Body of pancreas (tissue), 4 donors: ENCODE results near the gene CLSTN2. TPM values are rescaled to one million over a fixed set of nuclear protein-coding genes. Genes with fewer than 3 reads are reported as not detected.

ENCODE experiments used
- ATAC-seq: fragments of 150-250 bp; one replicate; pipeline ENCODE4 v1.9.1; 2016
- DNase-seq, 4 donors: peaks; one replicate each; pipeline ENCODE4 v3.0.0-alpha.2; 2019
- H3K27ac ChIP-seq, 4 donors: fragments of 200-600 bp; sonication (generic); 1 replicate in 3 of 4; 2 replicates in 1 of 4; pipeline versions ENCODE4 v1.5.1 to v1.6.1; 2016 to 2019; ENCODE audit warnings: mild to moderate bottlenecking in 1 of 4, mixed read lengths in 1 of 4, moderate library complexity in 1 of 4
- H3K27me3 ChIP-seq, 2 donors: fragments of 200-600 bp; sonication (generic); one replicate each; pipeline ENCODE4 v1.6.0; 2016; ENCODE audit warnings: mild to moderate bottlenecking in 1 of 2
- H3K36me3 ChIP-seq, 2 donors: fragments of 200-600 bp; sonication (generic); replicated peaks in 1 of 2; 2 replicates each; pipeline ENCODE4 v1.5.1; 2016; ENCODE audit warnings: low read depth in 2 of 2; ENCODE audit not compliant: insufficient read depth in 1 of 2
- H3K4me1 ChIP-seq: fragments of 200-600 bp; sonication (generic); one replicate; pipeline ENCODE4 v1.6.0; 2016
- H3K4me3 ChIP-seq, 2 donors: fragments of 200-600 bp; sonication (generic); 1 replicate in 1 of 2; 2 replicates in 1 of 2; pipeline ENCODE4 v1.5.1; 2016 to 2019
- H3K9me3 ChIP-seq, 3 donors: fragments of 200-600 bp; sonication (generic); 1 replicate in 2 of 3; 2 replicates in 1 of 3; pipeline ENCODE4 v1.5.1; 2016
- CTCF ChIP-seq, 7 experiments: fragments of 450-650 bp in 4 of 7; fragments of 200-600 bp in 3 of 7; sonication (generic) in 3 of 7; IDR thresholded peaks; one replicate each; pipeline ENCODE4 v1.5.1; 2016 to 2019; ENCODE audit warnings: antibody characterized with exemption in 7 of 7
- POLR2A ChIP-seq, 3 donors: fragments of 450-650 bp; IDR thresholded peaks; one replicate each; pipeline ENCODE4 v1.6.1; 2016; ENCODE audit warnings: antibody characterized with exemption in 3 of 3, mild to moderate bottlenecking in 2 of 3
- WGBS, 2 donors: methylation state at CpG; one replicate each; pipeline ENCODE4 v1.1.5; 2017; 5-methylcytosine and 5-hydroxymethylcytosine counted together
- intact Hi-C: fragments of 100-400 bp; cut with DNase I; formaldehyde crosslinking; loops from one replicate; pipeline ENCODE4 v1.15.1; 2023
- total RNA-seq, 2 donors: library from RNA; depleted of rRNA; stranded (reverse); fragments of >200 nt; gene quantifications; one replicate each; pipeline ENCODE4 v1.1.0, GENCODE V29; 2016

The CLSTN2 gene
- total RNA-seq, 2 donors from 2014 or later, result 14.5 to 14.8 TPM

DNA sequence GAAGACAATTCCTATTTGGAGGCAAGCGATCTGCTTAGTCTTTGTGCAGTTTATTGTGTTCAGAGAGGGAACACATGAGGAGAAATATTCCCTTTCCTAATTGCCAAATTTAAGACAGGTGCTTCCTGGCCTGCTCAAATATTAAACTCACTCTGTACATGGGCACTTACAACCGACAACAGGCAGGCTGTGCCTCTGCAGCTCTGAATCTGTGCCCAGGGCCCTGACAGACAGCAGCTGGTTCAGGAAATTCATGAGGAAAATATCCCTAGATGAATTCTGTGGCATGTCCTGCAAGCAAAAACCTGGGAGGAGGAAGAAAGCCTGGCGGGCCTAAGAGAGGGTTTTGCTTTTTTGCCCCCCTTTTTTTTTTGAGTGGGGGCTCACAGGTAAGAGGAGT is 573.6 kb downstream of the CLSTN2 start:
- TF ChIP-seq POLR2A (IDR thresholded peaks at IDR 0.05) (no peak), CTCF (IDR thresholded peaks at IDR 0.05) (peak in 3 of 7 experiments; percentile 9 to 19 (median 15))
- peak in 2 of 4 donors; percentile 17 to 34 for DNase-seq
- peak; percentile 55 for ATAC-seq
- Histone ChIP-seq H3K4me1 (peaks cover 17% of the 10 kb centered on the region), H3K27me3 (no peaks in the 10 kb centered on the region), H3K9me3 (no peaks in the 10 kb centered on the region), H3K27ac (peak overlapping the region in 2 of 4 donors; percentile 46 to 56), H3K4me3 (no peak overlapping the region), H3K36me3 (no peaks in the 10 kb centered on the region)
- intact Hi-C loops, result no loop called here
- 53 to 59% methylated on average over 3 of the region's 3 CpGs for WGBS, 2 donors

- H3K4me3 ChIP-seq, result no peak overlapping the region
- peak overlapping the region in 2 of 4 donors; percentile 46 to 56 for H3K27ac ChIP-seq
- 53 to 62% methylated on average over 2 of the region's 2 CpGs for WGBS, 2 donors
- no peaks in the 10 kb centered on the region for H3K9me3 ChIP-seq
- no peaks in the 10 kb centered on the region for H3K36me3 ChIP-seq
- no peak for TF ChIP-seq POLR2A (IDR thresholded peaks at IDR 0.05)
- no peak for ATAC-seq
- H3K27me3 ChIP-seq, result no peaks in the 10 kb centered on the region
- DNase-seq, result no peak
- peaks cover 14% of the 10 kb centered on the region for H3K4me1 ChIP-seq
- intact Hi-C loops, result no loop called here
Observed at GRCh38 chr3:140509534-140509933, 574.5 kb downstream of the CLSTN2 start.

GRCh38 chr3:140510303-140510861 is 575.4 kb downstream of the CLSTN2 start:
- Histone ChIP-seq H3K36me3 (no peaks in the 10 kb centered on the region), H3K27ac (no peak overlapping the region), H3K9me3 (no peaks in the 10 kb centered on the region), H3K27me3 (no peaks in the 10 kb centered on the region), H3K4me3 (no peak overlapping the region), H3K4me1 (peaks cover 8% of the 10 kb centered on the region)
- DNase-seq, result no peak
- intact Hi-C loops, result no loop called here
- TF ChIP-seq POLR2A (IDR thresholded peaks at IDR 0.05), result no peak
- WGBS, 2 donors, result 32 to 34% methylated on average over 6 of the region's 6 CpGs
- ATAC-seq, result no peak

DNA sequence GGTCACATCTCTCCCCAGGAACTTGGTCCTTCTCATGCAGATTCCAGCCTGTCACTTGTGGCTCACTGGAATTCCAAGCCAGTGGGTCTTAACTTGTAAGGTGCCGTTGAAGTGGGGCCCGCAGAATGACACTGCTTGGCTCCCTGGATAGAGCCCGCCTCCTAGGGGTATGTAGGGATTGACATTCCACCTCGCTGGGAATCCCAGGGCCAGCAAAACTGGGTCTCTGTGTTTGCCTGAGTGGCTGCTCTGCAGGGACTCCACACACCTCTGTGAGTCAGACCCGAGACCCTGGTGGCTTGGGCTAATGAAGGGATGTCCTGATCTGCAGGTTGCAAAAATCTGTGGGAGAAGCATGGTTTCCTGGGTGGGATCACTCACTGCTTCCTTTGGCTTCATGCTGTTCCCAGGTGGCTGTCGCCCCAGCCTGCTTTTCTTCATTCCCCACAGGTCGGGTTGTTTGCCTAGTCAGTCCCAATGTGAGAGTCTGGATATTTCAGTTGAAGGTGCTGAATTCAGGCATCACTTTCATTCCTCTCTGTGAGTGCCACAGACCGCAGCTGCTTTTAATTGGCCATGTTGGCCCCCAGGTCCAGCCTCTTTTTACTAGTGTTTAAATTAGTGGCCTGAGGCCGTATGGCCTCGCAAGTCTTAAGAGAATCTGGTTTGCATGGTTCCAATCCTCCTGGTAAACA is 586.9 kb downstream of the CLSTN2 start:
- no peak for TF ChIP-seq CTCF (IDR thresholded peaks at IDR 0.05)
- TF ChIP-seq POLR2A (IDR thresholded peaks at IDR 0.05), result no peak
- WGBS, 2 donors, result 65 to 78% methylated on average over 10 of the region's 10 CpGs
- Histone ChIP-seq H3K4me3 (no peak overlapping the region), H3K27ac (peak overlapping the region in 2 of 4 donors; percentile 38 to 41), H3K27me3 (no peaks in the 10 kb centered on the region), H3K9me3 (no peaks in the 10 kb centered on the region), H3K4me1 (peaks cover 17% of the 10 kb centered on the region), H3K36me3 (no peaks in the 10 kb centered on the region)
- ATAC-seq, result no peak
- DNase-seq, result no peak
- intact Hi-C loops, result no loop called here

DNA sequence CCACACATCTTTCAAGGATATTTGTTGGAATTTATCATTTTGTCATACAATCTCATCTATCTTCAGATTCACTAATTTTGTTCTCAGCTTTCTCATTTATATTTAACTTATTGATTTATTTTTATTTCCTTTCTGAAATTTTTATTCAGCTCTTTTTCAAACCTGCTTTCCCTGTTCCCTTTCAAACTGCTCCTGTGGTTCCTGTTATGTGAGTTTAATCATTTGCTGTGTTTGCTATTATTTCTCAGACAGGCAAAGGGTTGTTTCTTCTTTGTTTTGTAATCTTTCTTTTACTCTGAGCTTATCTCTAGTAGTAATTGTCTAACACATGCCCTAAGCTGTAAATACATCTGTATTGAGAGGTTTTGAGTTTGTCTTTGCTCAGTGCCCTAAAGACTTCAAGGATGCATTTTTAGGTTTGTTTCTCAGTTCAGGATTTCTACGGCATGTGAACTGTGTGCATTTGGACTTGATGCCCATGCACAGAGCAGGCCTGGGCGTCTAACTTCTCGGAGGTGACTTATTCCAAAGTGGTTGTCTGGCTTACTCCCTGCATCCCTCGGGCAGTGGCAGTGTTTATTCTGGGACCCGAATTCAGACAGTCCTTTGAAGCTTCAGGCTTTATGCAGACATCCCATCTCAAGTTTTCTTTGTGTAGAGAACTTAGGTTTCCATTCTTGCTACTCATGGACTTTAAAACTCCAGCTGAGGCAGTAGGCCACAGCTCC is 587.8 kb downstream of the CLSTN2 start:
- peaks cover 17% of the 10 kb centered on the region for H3K4me1 ChIP-seq
- ATAC-seq (peak; percentile 66), DNase-seq (no peak)
- H3K9me3 ChIP-seq, result no peaks in the 10 kb centered on the region
- no peaks in the 10 kb centered on the region for H3K27me3 ChIP-seq
- intact Hi-C loops, result no loop called here
- 46 to 51% methylated on average over 5 of the region's 5 CpGs for WGBS, 2 donors
- H3K27ac ChIP-seq, result peak overlapping the region in 3 of 4 donors; percentile 41 to 48 (median 42)
- TF ChIP-seq POLR2A (IDR thresholded peaks at IDR 0.05) (no peak), CTCF (IDR thresholded peaks at IDR 0.05) (no peak)
- H3K36me3 ChIP-seq, result no peaks in the 10 kb centered on the region
- H3K4me3 ChIP-seq, result no peak overlapping the region
